ENCODE results near the gene PCMTD2.
"Not testable (repeated sequence)": the region's sequence is repeated elsewhere in the genome, so short reads cannot be mapped to it uniquely, and the experiment has no call there.

The PCMTD2 gene

GRCh38 chr20:64257107-64257757, 1.7 kb downstream of the PCMTD2 start:
- no peak for ATAC-seq

GRCh38 chr20:64258071-64258823, 2.7 kb downstream of the PCMTD2 start:
- ATAC-seq = no peak

GRCh38 chr20:64260239-64260638, 4.7 kb downstream of the PCMTD2 start:
- no peak for ATAC-seq

- ATAC-seq = no peak
These were observed 5.6 kb downstream of the PCMTD2 start for GRCh38 chr20:64261138-64261537.

- ATAC-seq = no peak
These were observed 8.5 kb downstream of the PCMTD2 start for GRCh38 chr20:64264091-64264490.

GRCh38 chr20:64265201-64265600, 9.7 kb downstream of the PCMTD2 start:
- ATAC-seq = no peak

GRCh38 chr20:64266988-64267387, 11.4 kb downstream of the PCMTD2 start:
- ATAC-seq = no peak

- ATAC-seq = no peak
These were observed 12.6 kb downstream of the PCMTD2 start for GRCh38 chr20:64268174-64268573.

- ATAC-seq = no peak
These were observed 14.3 kb downstream of the PCMTD2 start for GRCh38 chr20:64269604-64270411.

GRCh38 chr20:64271636-64272035, 16.1 kb downstream of the PCMTD2 start:
- ATAC-seq = no peak

GRCh38 chr20:64273109-64273508, 17.6 kb downstream of the PCMTD2 start:
- ATAC-seq = no peak

- ATAC-seq = no peak
These were observed 21.3 kb downstream of the PCMTD2 start for GRCh38 chr20:64276817-64277216.

GRCh38 chr20:64277571-64278316, 22.2 kb downstream of the PCMTD2 start:
- no peak for ATAC-seq

- ATAC-seq = no peak
These were observed 22.8 kb downstream of the PCMTD2 start for GRCh38 chr20:64278317-64278681.

- no peak for ATAC-seq
These were observed 24.4 kb downstream of the PCMTD2 start for GRCh38 chr20:64279826-64280459.

- ATAC-seq = no peak
These were observed 24.9 kb downstream of the PCMTD2 start for GRCh38 chr20:64280460-64280843.

GRCh38 chr20:64283646-64284045, 28.1 kb downstream of the PCMTD2 start:
- no peak for ATAC-seq

GRCh38 chr20:64285579-64286446, 30.3 kb downstream of the PCMTD2 start:
- peak; percentile 82 to 88 for ATAC-seq

GRCh38 chr20:64286447-64287263, 31.1 kb downstream of the PCMTD2 start:
- ATAC-seq = not testable (repeated sequence)

GRCh38 chr20:64287264-64287590, 31.7 kb downstream of the PCMTD2 start:
- ATAC-seq = not testable (repeated sequence)

- not testable (repeated sequence) for ATAC-seq
These were observed 36.6 kb downstream of the PCMTD2 start for GRCh38 chr20:64292167-64292566.
